Neural cell (in vitro differentiated cells): Measurements from ENCODE around the gene MED13L. TPM values are rescaled to one million over a fixed set of nuclear protein-coding genes. Genes with fewer than 3 reads are reported as not detected.

Source experiments
- H2AFZ ChIP-seq: fragments of 200-600, 300-800 bp; sonication (generic), shearing (Covaris generic); 2 replicates; pipeline ENCODE4 v1.6.0; 2014; ENCODE audit warnings: low read depth, mild to moderate bottlenecking, antibody characterized with exemption, low read length, moderate library complexity
- H3F3A ChIP-seq: fragments of 200-600 bp; shearing (Covaris generic); 2 replicates; pipeline ENCODE4 v1.6.1; 2016; ENCODE audit warnings: mild to moderate bottlenecking, moderate library complexity, mixed read lengths, antibody characterized with exemption, low read length; ENCODE audit not compliant: insufficient read depth, poor library complexity, severe bottlenecking
- H3K27ac ChIP-seq: fragments of 200-600, 300-800 bp; sonication (generic), shearing (Covaris generic); 2 replicates; pipeline ENCODE4 v1.5.1; 2014; ENCODE audit warnings: mild to moderate bottlenecking, low read length, moderate library complexity
- H3K27me3 ChIP-seq: fragments of 300-800, 200-600 bp; sonication (generic), shearing (Covaris generic); 2 replicates; pipeline ENCODE4 v1.6.0; 2014; ENCODE audit warnings: mild to moderate bottlenecking, low read depth, low read length, moderate library complexity; ENCODE audit not compliant: insufficient read depth
- H3K36me3 ChIP-seq: fragments of 300-800, 200-600 bp; sonication (generic), shearing (Covaris generic); 2 replicates; pipeline ENCODE4 v1.5.1; 2014; ENCODE audit warnings: mild to moderate bottlenecking, antibody characterized with exemption, low read length, moderate library complexity; ENCODE audit not compliant: insufficient read depth
- H3K4me2 ChIP-seq: fragments of 300-800, 200-600 bp; sonication (generic), shearing (Covaris generic); 2 replicates; pipeline ENCODE4 v1.6.0; 2014; ENCODE audit warnings: mild to moderate bottlenecking, low read length
- H3K4me3 ChIP-seq: fragments of 300-800, 200-600 bp; sonication (generic), shearing (Covaris generic); 2 replicates; pipeline ENCODE4 v1.5.1; 2014; ENCODE audit warnings: mild to moderate bottlenecking, low read length, moderate library complexity
- H3K79me2 ChIP-seq: fragments of 200-600 bp; shearing (Covaris generic); replicated peaks from 2 replicates; pipeline ENCODE4 v1.6.0; 2014; ENCODE audit warnings: mild to moderate bottlenecking, low read length, moderate library complexity; ENCODE audit not compliant: insufficient read depth
- H3K9ac ChIP-seq: fragments of 300-800, 200-600 bp; sonication (generic), shearing (Covaris generic); 2 replicates; pipeline ENCODE4 v1.6.1; 2016; ENCODE audit warnings: mild to moderate bottlenecking, low read length, mixed read lengths
- H3K9me2 ChIP-seq: fragments of 200-600 bp; shearing (Covaris generic); 2 replicates; pipeline ENCODE4 v1.6.1; 2016; ENCODE audit warnings: mild to moderate bottlenecking, low read length, mixed read lengths; ENCODE audit not compliant: insufficient read depth
- H3K9me3 ChIP-seq: fragments of 200-600, 300-800 bp; sonication (generic), shearing (Covaris generic); 2 replicates; pipeline ENCODE4 v1.6.1; 2016; ENCODE audit warnings: mild to moderate bottlenecking, mixed run types, low read length, moderate library complexity, mixed read lengths
- H4K20me1 ChIP-seq: fragments of 200-600 bp; shearing (Covaris generic); 2 replicates; pipeline ENCODE4 v1.6.1; 2016; ENCODE audit warnings: mild to moderate bottlenecking, mixed run types; ENCODE audit not compliant: insufficient read depth
- EP300 ChIP-seq: fragments of 450-650 bp; conservative IDR thresholded peaks from 2 replicates; pipeline ENCODE4 v1.6.1; 2014; ENCODE audit warnings: antibody characterized with exemption, mild to moderate bottlenecking, moderate library complexity; ENCODE audit not compliant: poor library complexity, severe bottlenecking
- EZH2 ChIP-seq: fragments of 200-600, 300-800 bp; shearing (Covaris generic), sonication (generic); IDR thresholded peaks from 2 replicates; pipeline ENCODE4 v1.6.1; 2014; ENCODE audit warnings: antibody characterized with exemption, low read length, borderline replicate concordance, mild to moderate bottlenecking; ENCODE audit not compliant: insufficient read depth, poor library complexity, severe bottlenecking
- MXI1 ChIP-seq: fragments of 450-650 bp; conservative IDR thresholded peaks from 2 replicates; pipeline ENCODE4 v1.6.1; 2014; ENCODE audit warnings: antibody characterized with exemption, mild to moderate bottlenecking; ENCODE audit not compliant: poor library complexity, severe bottlenecking
- POLR2AphosphoS5 ChIP-seq: IDR thresholded peaks from 2 replicates; pipeline ENCODE4 v1.6.1; 2012
- RAD21 ChIP-seq: fragments of 450-650 bp; conservative IDR thresholded peaks from 2 replicates; pipeline ENCODE4 v1.6.1; 2014; ENCODE audit warnings: antibody characterized with exemption, mild to moderate bottlenecking, moderate library complexity
- SMC3 ChIP-seq: fragments of 450-650 bp; conservative IDR thresholded peaks from 2 replicates; pipeline ENCODE4 v1.6.1; 2014; ENCODE audit warnings: antibody characterized with exemption, mild to moderate bottlenecking, moderate library complexity; ENCODE audit not compliant: poor library complexity
- TAF1 ChIP-seq: IDR thresholded peaks from 2 replicates; pipeline ENCODE4 v1.6.1; 2012; ENCODE audit warnings: low read depth
- polyA plus RNA-seq: library from polyadenylated mRNA; depleted of rRNA; stranded (reverse); fragments of >200 nt; gene quantifications from 2 replicates; pipeline ENCODE4 v1.2.3, GENCODE V29; 2014
- TF ChIP-seq, protein P1 (sequence below): fragments of 450-650 bp; IDR thresholded peaks from 2 replicates; pipeline ENCODE4 v1.5.1; 2014; ENCODE audit warnings: antibody characterized with exemption, mild to moderate bottlenecking, moderate library complexity; ENCODE audit not compliant: poor library complexity, severe bottlenecking
- TF ChIP-seq, protein P2 (sequence below): IDR thresholded peaks from 2 replicates; pipeline ENCODE4 v1.6.1; 2012; ENCODE audit warnings: borderline replicate concordance

Gene MED13L
- polyA plus RNA-seq, 1 donor from 2014 or later: 38.9 TPM

DNA sequence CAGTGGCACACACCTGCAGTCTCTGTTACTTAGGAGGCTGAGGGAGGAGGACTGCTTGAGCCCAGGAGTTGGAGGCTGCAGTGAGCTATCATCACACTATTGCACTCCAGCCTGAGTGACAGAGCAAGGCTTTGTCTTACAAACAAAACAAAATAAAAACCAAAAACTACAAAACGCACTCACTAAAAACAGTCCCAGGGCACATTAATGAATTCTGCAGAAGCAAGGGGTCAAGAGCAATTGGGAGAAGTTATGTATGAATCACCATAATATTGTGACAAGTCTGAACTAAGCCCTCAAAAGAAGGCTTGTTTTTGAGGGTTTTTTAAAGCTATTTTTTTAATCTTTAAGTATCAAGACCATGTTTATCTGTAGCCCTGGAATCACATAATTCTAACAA, 201.1 kb downstream of the MED13L start:
- Histone ChIP-seq H3K9ac (no peak overlapping the region), H3K27ac (no peak overlapping the region), H4K20me1 (no peaks in the 10 kb centered on the region), H3K9me3 (no peaks in the 10 kb centered on the region), H3K79me2 (peaks cover 6% of the 10 kb centered on the region), H3F3A (no peaks in the 10 kb centered on the region), H3K36me3 (no peaks in the 10 kb centered on the region), H3K9me2 (no peaks in the 10 kb centered on the region), H2AFZ (no peak overlapping the region), H3K4me2 (no peak overlapping the region), H3K27me3 (no peaks in the 10 kb centered on the region), H3K4me3 (no peak overlapping the region)
- TF ChIP-seq, protein P1, sequence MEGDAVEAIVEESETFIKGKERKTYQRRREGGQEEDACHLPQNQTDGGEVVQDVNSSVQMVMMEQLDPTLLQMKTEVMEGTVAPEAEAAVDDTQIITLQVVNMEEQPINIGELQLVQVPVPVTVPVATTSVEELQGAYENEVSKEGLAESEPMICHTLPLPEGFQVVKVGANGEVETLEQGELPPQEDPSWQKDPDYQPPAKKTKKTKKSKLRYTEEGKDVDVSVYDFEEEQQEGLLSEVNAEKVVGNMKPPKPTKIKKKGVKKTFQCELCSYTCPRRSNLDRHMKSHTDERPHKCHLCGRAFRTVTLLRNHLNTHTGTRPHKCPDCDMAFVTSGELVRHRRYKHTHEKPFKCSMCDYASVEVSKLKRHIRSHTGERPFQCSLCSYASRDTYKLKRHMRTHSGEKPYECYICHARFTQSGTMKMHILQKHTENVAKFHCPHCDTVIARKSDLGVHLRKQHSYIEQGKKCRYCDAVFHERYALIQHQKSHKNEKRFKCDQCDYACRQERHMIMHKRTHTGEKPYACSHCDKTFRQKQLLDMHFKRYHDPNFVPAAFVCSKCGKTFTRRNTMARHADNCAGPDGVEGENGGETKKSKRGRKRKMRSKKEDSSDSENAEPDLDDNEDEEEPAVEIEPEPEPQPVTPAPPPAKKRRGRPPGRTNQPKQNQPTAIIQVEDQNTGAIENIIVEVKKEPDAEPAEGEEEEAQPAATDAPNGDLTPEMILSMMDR: no peak
- TF ChIP-seq RAD21 (no peak), TAF1 (no peak), POLR2AphosphoS5 (no peak), EZH2 (no peak), SMC3 (no peak), MXI1 (no peak), EP300 (no peak)
- TF ChIP-seq, protein P2, sequence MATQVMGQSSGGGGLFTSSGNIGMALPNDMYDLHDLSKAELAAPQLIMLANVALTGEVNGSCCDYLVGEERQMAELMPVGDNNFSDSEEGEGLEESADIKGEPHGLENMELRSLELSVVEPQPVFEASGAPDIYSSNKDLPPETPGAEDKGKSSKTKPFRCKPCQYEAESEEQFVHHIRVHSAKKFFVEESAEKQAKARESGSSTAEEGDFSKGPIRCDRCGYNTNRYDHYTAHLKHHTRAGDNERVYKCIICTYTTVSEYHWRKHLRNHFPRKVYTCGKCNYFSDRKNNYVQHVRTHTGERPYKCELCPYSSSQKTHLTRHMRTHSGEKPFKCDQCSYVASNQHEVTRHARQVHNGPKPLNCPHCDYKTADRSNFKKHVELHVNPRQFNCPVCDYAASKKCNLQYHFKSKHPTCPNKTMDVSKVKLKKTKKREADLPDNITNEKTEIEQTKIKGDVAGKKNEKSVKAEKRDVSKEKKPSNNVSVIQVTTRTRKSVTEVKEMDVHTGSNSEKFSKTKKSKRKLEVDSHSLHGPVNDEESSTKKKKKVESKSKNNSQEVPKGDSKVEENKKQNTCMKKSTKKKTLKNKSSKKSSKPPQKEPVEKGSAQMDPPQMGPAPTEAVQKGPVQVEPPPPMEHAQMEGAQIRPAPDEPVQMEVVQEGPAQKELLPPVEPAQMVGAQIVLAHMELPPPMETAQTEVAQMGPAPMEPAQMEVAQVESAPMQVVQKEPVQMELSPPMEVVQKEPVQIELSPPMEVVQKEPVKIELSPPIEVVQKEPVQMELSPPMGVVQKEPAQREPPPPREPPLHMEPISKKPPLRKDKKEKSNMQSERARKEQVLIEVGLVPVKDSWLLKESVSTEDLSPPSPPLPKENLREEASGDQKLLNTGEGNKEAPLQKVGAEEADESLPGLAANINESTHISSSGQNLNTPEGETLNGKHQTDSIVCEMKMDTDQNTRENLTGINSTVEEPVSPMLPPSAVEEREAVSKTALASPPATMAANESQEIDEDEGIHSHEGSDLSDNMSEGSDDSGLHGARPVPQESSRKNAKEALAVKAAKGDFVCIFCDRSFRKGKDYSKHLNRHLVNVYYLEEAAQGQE: no peak

DNA sequence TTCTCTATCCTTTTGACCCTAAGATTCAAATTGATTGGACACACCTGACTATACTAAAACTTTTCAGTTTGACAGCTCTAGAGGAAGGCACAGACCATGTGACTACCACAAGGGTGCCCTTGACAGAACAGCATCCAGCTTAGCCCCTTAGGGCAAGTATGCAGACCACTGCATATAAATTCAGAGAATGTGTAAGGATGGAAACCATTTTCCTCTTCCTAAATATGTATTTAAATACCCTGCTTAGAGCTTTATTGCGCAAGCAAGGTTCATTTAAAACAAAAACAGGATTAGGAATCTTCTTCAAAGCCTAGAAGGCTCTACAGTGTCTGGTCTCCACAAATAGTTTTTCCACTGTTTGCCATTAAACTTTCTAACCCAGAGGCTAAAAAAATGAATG, 202.8 kb downstream of the MED13L start:
- Histone ChIP-seq H3F3A (no peaks in the 10 kb centered on the region), H2AFZ (no peak overlapping the region), H3K9me3 (no peaks in the 10 kb centered on the region), H3K36me3 (no peaks in the 10 kb centered on the region), H3K79me2 (peaks cover 6% of the 10 kb centered on the region), H3K4me3 (no peak overlapping the region), H3K27ac (no peak overlapping the region), H3K9me2 (no peaks in the 10 kb centered on the region), H3K27me3 (no peaks in the 10 kb centered on the region), H3K9ac (no peak overlapping the region), H4K20me1 (no peaks in the 10 kb centered on the region), H3K4me2 (no peak overlapping the region)
- no peak for TF ChIP-seq MXI1
- TF ChIP-seq TAF1: no peak
- no peak for TF ChIP-seq EP300
- TF ChIP-seq EZH2: no peak
- no peak for TF ChIP-seq RAD21
- TF ChIP-seq SMC3: no peak
